SK-N-SH (cell line): ENCODE results near the gene PAK3.

ENCODE experiments used
- CTCF ChIP-seq: fragments of 200-600 bp; sonication (generic); IDR thresholded peaks from 2 replicates; pipeline ENCODE4 v1.6.1; 2017; ENCODE audit warnings: antibody characterized with exemption, mild to moderate bottlenecking, moderate library complexity
- EZH2phosphoT487 ChIP-seq: fragments of 200-600 bp; sonication (generic); IDR thresholded peaks from 2 replicates; pipeline ENCODE4 v1.6.1; 2017; ENCODE audit warnings: low read depth, mixed run types, mild to moderate bottlenecking, antibody characterized with exemption, moderate library complexity, borderline replicate concordance
- FOSL2 ChIP-seq: IDR thresholded peaks from 2 replicates; pipeline ENCODE4 v1.4.0; 2012; ENCODE audit warnings: low read depth, mild to moderate bottlenecking, moderate library complexity, borderline replicate concordance
- GABPA ChIP-seq: IDR thresholded peaks from 2 replicates; pipeline ENCODE4 v1.4.0; 2012; ENCODE audit warnings: low read depth, mild to moderate bottlenecking
- POLR2AphosphoS5 ChIP-seq: IDR thresholded peaks from 2 replicates; pipeline ENCODE4 v1.6.1; 2012; ENCODE audit warnings: low read depth, low read length
- RAD21 ChIP-seq: IDR thresholded peaks from 2 replicates; pipeline ENCODE4 v1.6.1; 2012; ENCODE audit warnings: mild to moderate bottlenecking, low read length
- RFX5 ChIP-seq: IDR thresholded peaks from 2 replicates; pipeline ENCODE4 v1.6.1; 2012; ENCODE audit warnings: mild to moderate bottlenecking, improper control_type of control experiment, low read length
- SIN3A ChIP-seq: IDR thresholded peaks from 2 replicates; pipeline ENCODE4 v1.6.1; 2012; ENCODE audit warnings: low read depth, mild to moderate bottlenecking, low read length, moderate library complexity, borderline replicate concordance
- SMC3 ChIP-seq: IDR thresholded peaks from 2 replicates; pipeline ENCODE4 v1.6.1; 2012; ENCODE audit warnings: low read depth, low read length, improper control_type of control experiment
- TAF1 ChIP-seq: IDR thresholded peaks from 2 replicates; pipeline ENCODE4 v1.6.1; 2012; ENCODE audit warnings: low read depth, mild to moderate bottlenecking, low read length, moderate library complexity, borderline replicate concordance
- TF ChIP-seq, protein P1 (sequence below): IDR thresholded peaks from 2 replicates; pipeline ENCODE4 v1.6.1; 2012; ENCODE audit warnings: mild to moderate bottlenecking, low read depth, low read length, moderate library complexity

DNA sequence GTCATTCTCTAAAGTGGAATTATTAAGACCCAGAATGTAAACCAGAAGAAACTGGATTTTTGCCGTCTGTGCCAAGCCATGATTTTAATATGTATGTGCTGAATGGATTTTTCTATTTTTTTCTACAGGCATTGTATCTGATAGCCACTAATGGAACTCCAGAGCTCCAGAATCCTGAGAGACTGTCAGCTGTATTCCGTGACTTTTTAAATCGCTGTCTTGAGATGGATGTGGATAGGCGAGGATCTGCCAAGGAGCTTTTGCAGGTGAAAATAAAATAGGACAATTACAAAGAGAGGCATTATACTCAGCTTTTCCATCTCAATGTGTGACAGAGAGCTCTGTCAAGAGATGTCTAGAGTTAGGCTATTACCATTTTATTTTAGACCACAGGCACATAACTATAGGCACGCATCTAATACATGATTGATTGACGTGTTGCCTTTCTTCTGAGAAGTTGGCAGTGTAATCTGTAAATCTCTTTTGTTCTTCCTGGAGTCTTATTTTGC lies 120.4 kb downstream of the PAK3 start:
- TF ChIP-seq, protein P1, sequence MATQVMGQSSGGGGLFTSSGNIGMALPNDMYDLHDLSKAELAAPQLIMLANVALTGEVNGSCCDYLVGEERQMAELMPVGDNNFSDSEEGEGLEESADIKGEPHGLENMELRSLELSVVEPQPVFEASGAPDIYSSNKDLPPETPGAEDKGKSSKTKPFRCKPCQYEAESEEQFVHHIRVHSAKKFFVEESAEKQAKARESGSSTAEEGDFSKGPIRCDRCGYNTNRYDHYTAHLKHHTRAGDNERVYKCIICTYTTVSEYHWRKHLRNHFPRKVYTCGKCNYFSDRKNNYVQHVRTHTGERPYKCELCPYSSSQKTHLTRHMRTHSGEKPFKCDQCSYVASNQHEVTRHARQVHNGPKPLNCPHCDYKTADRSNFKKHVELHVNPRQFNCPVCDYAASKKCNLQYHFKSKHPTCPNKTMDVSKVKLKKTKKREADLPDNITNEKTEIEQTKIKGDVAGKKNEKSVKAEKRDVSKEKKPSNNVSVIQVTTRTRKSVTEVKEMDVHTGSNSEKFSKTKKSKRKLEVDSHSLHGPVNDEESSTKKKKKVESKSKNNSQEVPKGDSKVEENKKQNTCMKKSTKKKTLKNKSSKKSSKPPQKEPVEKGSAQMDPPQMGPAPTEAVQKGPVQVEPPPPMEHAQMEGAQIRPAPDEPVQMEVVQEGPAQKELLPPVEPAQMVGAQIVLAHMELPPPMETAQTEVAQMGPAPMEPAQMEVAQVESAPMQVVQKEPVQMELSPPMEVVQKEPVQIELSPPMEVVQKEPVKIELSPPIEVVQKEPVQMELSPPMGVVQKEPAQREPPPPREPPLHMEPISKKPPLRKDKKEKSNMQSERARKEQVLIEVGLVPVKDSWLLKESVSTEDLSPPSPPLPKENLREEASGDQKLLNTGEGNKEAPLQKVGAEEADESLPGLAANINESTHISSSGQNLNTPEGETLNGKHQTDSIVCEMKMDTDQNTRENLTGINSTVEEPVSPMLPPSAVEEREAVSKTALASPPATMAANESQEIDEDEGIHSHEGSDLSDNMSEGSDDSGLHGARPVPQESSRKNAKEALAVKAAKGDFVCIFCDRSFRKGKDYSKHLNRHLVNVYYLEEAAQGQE = no peak
- TF ChIP-seq RFX5 = no peak
- TF ChIP-seq CTCF = no peak
- no peak for TF ChIP-seq SIN3A
- no peak for TF ChIP-seq GABPA
- TF ChIP-seq POLR2AphosphoS5 = no peak
- no peak for TF ChIP-seq FOSL2
- no peak for TF ChIP-seq SMC3
- no peak for TF ChIP-seq TAF1
- TF ChIP-seq EZH2phosphoT487 = no peak
- no peak for TF ChIP-seq RAD21
